ENCODE results near the gene ZNF654.
"Not testable (repeated sequence)": the region's sequence is repeated elsewhere in the genome, so short reads cannot be mapped to it uniquely, and the experiment has no call there.

ZNF654 gene

DNA sequence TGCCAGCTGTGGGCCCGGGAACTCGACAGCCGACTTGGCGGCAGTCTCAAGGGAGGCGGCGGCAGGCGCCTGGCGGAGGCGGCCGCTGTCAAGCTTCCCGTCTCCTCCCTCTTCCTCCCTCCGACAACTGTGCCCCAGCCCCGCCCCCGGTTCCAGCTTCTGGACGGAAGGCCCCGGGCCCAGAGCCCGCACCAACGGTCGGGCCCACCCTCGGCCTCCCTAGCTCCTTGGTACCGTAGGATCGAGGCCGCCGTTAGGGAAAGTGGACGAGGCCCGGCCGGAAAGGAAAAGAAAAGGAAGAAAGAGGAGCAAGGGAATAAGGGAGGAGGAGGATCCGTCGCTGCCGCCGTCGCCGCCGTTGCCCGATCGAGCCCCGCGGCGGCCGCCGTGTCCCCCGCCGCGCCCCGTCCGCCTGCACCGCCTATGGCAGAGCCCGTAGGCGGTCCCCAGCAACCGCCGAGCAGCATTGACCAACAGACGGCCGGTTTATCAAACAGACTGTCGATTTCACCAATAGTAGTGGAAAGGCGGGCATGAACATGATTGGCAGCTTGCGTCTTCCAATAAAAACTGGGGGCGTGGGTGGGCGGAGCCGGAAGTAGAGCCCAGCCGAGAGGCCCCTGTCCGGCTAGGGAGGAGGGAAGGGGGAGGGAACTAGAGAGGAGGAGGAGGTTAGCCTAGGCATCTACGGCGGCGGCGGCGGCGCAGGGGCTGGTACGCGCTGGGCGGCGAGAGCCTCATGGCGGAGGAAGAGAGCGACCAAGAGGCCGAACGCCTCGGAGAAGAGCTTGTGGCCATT is at the start of gene ZNF654, which contains the start of gene CGGBP1:
Gene ZNF654, plus strand, starts transcription at position 675 of the 799 bp plus-strand sequence. Its CDS starts 65 bp downstream, at position 740.
Gene CGGBP1, minus strand, starts transcription at position 425 of the 799 bp plus-strand sequence. CDS start 3,029 bp downstream, outside the sequence.
- DNase-seq (ENCODE audit: low read depth in 2 of 2), result peak; percentile 97 to 99

- DNase-seq (ENCODE audit: low read depth in 2 of 2), result no peak
Observed at GRCh38 chr3:88010810-88011209, 48.2 kb upstream of the ZNF654 start.

DNA sequence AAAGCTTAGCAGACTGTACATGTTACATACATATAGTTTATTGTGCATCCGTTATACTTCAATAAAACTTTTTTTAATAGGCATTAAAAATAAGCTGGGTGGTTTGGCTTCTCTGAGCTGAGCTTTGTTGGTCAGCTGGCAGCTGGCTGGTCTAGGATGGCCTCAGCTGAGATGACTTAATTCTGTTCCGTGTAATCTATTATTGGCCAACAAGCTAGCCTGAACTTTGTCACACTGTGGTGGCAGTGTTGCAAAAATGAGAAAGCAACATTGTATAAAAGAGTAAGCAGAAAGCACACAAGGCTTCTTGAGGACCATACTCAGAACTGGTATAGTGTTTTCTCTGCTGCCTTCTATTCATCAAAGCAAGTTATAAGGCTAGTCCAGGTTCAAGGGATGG is 45.5 kb upstream of the ZNF654 start:
- DNase-seq (ENCODE audit: low read depth in 2 of 2), result no peak

DNA sequence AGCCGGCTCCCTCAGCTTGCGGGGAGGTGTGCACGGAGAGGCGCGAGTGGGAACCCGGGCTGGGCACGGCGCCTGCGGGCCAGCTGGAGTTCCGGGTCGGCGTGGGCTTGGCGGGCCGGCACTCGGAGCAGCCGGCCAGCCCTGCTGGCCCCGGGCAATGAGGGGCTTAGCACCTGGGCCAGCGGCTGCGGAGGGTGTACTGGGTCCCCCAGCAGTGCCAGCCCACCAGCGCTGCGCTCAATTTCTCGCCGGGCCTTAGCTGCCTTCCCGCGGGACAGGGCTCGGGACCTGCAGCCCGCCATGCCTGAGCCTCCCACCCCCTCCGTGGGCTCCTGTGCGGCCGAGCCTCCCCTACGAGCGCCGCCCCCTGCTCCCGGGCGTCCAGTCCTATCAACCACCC is 43.4 kb upstream of the ZNF654 start:
- DNase-seq (ENCODE audit: low read depth in 2 of 2), result not testable (repeated sequence)

DNA sequence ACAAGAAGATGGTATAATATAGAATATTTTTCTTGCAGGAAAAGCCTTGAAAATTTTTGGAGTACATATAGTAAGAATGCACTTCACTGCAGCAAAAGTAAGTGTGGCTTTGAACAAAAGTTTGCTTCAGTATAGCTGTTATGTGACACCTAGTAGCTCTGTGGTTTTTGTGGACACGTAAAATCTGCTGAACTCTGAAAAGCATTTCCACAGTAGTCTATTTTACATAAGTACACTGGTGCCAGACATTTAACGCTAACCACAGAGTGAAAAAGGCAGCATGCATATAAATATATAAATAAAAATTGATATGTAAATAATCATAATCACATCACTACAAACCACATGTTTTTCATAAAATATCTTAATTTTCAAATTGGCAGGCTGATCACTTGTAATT is 40.0 kb upstream of the ZNF654 start:
- DNase-seq (ENCODE audit: low read depth in 2 of 2), result no peak

GRCh38 chr3:88025001-88025552 is 34.0 kb upstream of the ZNF654 start:
- no peak for DNase-seq (ENCODE audit: low read depth in 2 of 2)

- DNase-seq (ENCODE audit: low read depth in 2 of 2), result no peak
Observed at GRCh38 chr3:88028876-88029275, 30.2 kb upstream of the ZNF654 start.

GRCh38 chr3:88030210-88030609 is 28.8 kb upstream of the ZNF654 start:
- no peak for DNase-seq (ENCODE audit: low read depth in 2 of 2)

DNA sequence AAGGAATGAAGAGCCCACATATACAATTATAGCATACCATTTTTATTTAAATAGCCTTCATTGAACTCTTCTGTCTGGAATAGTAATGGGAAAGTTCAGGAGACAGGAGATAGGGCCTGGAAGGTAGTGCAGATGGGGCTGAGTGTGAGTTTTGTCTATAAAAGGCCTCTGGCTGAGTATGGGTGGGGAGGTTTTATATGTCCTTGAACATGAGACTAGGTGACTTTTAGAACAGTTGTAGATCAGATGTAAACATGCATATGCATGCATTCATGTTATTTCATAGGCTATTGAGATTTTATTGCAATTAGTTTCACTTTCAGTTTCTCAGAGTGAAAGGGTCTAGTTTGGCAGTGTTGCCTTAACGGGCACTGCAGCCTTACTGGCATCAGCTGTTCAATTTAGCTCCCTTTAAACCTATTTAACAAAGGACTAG is 27.4 kb upstream of the ZNF654 start:
- DNase-seq (ENCODE audit: low read depth in 2 of 2), result no peak

GRCh38 chr3:88032245-88032644 is 26.8 kb upstream of the ZNF654 start:
- no peak for DNase-seq (ENCODE audit: low read depth in 2 of 2)

GRCh38 chr3:88033079-88033478 is 26.0 kb upstream of the ZNF654 start:
- DNase-seq (ENCODE audit: low read depth in 2 of 2), result no peak

DNA sequence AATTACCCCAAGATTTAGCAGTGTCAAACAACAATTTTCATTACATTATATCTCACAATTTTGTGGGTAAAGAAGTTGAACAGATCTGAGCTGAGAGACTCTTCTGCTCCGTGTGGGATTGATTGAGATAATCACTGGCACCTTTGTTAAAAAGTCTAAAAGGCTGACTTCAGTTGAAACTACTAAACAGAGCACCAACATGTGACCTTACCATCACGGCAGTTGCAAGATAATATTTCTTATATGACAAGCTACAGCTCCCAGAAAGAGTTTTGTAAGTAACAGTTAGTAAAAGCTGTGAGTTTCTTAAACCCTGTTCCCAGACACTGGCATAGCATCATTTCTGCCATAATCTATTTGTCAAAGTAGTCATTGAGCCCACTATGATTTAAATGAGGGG is 25.2 kb upstream of the ZNF654 start:
- DNase-seq (ENCODE audit: low read depth in 2 of 2), result no peak

GRCh38 chr3:88034491-88035275 is 24.4 kb upstream of the ZNF654 start:
- no peak for DNase-seq (ENCODE audit: low read depth in 2 of 2)

DNA sequence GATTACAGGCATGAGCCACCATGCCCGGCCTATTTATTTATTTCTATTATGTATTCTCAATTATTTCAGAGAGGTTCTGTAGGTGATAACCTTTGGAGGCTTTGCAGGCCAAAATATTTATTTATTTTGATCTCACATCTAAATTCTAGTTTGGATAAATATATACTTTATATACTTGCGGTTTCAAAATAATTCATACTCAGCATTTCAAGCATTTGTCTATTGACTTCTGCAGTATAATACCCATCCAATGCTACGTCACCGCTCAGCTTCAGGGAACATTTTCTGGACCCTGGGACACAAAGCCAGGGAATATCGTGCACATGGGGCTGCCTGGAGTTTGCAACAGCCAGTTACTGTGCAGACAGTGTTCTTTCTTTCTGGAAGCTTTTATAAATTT is 22.8 kb upstream of the ZNF654 start:
- no peak for DNase-seq (ENCODE audit: low read depth in 2 of 2)

GRCh38 chr3:88038566-88038965 is 20.5 kb upstream of the ZNF654 start:
- DNase-seq (ENCODE audit: low read depth in 2 of 2), result no peak

GRCh38 chr3:88040529-88040928 is 18.5 kb upstream of the ZNF654 start:
- no peak for DNase-seq (ENCODE audit: low read depth in 2 of 2)

- no peak for DNase-seq (ENCODE audit: low read depth in 2 of 2)
Observed at GRCh38 chr3:88041005-88041404, 18.1 kb upstream of the ZNF654 start.

- no peak for DNase-seq (ENCODE audit: low read depth in 2 of 2)
Observed at GRCh38 chr3:88044411-88044810, 14.6 kb upstream of the ZNF654 start.

DNA sequence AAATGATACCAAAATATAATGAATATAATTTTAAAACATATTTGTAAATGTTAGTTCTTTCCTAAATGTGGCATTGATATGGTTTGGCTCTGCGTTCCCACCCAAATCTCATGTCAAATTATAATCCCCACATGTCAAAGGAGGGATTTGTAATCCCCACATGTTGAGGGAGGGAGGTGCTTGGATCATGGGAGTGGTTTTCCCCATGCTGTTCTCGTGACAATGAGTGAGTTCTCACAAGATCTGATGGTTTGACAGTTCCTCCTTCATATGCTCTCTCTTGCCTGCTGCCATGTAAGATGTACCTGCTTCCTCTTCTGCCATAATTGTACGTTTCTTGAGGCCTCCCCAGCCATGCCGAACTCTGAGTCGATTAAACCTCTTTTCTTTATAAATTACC is 12.3 kb upstream of the ZNF654 start:
- DNase-seq (ENCODE audit: low read depth in 2 of 2), result no peak

GRCh38 chr3:88057630-88058305 is 1.3 kb upstream of the ZNF654 start:
- no peak for DNase-seq (ENCODE audit: low read depth in 2 of 2)

GRCh38 chr3:88058306-88058580 is 812 bp upstream of the ZNF654 start:
- DNase-seq (ENCODE audit: low read depth in 2 of 2), result no peak

All from stimulated activated CD4-positive, alpha-beta T cell treated with anti-CD3 and anti-CD28 coated beads, Interleukin-1b, Interleukin-23, amount 100 ng/mL, for 4 hours (primary cell).